NCI-H446 (cell line): ENCODE results near the gene RNF214.

Source experiments
- DNase-seq, 2 experiments: peaks; one replicate each; lab custom pipeline; 2025; lab: John Stamatoyannopoulos, UW

Gene RNF214

DNA sequence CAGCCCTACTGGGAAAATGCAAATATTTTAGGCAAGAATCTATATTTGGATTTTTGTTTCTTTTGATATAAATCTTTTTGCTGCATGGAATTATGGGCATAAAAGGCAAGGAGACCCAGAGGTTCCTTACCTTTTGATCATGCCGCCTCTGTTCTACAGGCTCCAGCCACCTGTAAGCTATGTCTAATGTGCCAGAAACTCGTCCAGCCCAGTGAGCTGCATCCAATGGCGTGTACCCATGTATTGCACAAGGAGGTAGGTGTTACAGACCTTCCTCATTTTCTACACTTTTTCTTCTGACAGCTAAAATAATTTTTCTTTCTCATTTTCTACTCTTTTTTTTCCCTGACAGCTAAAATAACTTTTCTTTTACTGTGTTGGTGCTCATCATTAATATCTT is 50.5 kb downstream of the RNF214 start:
- DNase-seq: no peak

GRCh38 chr11:117284053-117284452 is 51.6 kb downstream of the RNF214 start:
- DNase-seq: no peak

- DNase-seq: no peak
Observed at GRCh38 chr11:117286588-117286987, 54.1 kb downstream of the RNF214 start.

DNA sequence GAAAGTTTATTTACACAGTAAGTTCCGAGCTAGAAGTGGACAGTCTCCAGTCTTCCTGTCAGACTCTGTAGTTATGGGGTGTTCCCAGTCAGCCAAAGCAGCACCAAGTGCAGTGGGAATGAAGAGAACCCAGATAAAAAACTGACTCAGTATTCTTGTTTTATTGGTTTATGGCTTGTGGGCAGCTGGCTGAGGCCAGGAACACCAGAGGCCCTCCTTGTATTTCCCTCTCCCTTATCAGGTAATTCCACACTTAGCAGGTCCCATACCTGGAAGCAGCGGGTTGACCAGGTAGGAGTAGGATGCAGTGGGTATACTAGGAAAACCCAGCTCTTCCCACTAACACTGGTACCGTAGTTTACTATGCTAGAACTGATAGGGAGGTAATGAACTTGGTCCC is 55.2 kb downstream of the RNF214 start:
- DNase-seq: no peak

DNA sequence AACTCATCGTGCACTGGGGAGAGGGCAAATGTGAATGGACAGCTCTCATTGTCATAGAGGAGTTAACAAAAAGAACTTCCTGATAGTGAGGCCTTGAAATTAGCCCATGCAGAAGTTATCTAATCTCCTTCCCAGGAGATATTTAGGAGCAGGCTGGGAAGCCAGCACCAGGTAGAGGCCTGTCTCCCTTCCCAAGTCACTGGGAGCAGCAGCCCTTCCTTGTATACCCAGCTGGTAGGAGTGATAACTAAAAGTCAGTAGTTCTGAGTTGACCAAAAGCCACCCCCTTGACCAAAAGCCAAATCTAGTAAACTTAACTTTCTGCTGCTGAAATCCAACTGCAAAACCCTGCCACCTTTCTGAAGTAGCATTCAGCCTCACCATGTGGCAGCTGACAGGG is 57.3 kb downstream of the RNF214 start:
- no peak for DNase-seq

DNA sequence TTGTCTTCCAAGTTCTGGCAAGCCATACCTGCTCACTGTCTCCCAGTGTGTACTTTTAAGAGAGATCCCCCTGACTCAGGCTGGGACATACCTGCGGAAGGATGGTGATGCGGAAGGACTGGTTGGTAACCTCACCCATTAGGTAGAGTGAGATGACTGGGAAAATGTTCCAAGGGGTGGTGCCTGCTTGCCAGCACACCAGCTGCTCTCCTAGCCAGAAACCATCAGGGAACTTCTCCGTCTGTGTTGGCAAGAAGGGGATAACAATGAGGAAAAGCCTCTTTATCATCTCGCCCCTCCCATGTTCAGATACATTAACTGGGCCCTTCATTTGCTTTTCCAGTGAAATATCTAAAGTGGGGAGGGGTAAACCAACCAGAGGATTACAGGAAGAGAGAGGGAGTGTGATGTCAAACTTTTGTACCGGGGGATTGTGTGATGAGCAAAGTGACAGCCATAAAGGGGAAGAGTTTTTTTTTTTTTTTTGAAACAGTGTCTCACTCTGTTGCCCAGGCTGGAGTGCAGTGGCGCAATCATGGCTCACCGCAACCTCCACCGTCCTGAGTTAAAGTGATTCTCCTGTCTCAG is 58.4 kb downstream of the RNF214 start, which contains the start of gene BACE1-AS:
Gene BACE1-AS (plus strand): TSS at position 538 of the 588 bp plus-strand sequence.
- no peak for DNase-seq

- no peak for DNase-seq
Observed at GRCh38 chr11:117292616-117293015, 60.1 kb downstream of the RNF214 start.

- DNase-seq: no peak
Observed at GRCh38 chr11:117295438-117296137, 63.1 kb downstream of the RNF214 start.

DNA sequence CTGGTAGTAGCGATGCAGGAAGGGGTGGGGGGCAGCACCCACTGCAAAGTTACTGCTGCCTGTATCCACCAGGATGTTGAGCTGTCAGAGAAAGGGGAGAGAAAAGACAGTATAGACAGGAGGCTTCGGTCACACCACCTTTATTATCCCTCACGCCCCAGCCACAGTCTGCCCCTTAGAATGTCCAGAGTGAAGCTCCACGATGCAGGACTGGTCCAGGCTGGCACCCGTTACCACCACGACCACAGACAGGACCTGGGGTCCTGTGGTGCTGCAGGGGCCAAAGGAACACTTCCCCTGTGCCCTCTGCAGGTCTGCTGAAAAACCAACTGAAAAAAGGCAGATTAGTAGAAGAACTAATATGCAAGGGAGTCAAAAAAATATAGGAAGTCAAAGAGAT is 64.4 kb downstream of the RNF214 start:
- no peak for DNase-seq

GRCh38 chr11:117298195-117298594 is 65.7 kb downstream of the RNF214 start:
- no peak for DNase-seq

DNA sequence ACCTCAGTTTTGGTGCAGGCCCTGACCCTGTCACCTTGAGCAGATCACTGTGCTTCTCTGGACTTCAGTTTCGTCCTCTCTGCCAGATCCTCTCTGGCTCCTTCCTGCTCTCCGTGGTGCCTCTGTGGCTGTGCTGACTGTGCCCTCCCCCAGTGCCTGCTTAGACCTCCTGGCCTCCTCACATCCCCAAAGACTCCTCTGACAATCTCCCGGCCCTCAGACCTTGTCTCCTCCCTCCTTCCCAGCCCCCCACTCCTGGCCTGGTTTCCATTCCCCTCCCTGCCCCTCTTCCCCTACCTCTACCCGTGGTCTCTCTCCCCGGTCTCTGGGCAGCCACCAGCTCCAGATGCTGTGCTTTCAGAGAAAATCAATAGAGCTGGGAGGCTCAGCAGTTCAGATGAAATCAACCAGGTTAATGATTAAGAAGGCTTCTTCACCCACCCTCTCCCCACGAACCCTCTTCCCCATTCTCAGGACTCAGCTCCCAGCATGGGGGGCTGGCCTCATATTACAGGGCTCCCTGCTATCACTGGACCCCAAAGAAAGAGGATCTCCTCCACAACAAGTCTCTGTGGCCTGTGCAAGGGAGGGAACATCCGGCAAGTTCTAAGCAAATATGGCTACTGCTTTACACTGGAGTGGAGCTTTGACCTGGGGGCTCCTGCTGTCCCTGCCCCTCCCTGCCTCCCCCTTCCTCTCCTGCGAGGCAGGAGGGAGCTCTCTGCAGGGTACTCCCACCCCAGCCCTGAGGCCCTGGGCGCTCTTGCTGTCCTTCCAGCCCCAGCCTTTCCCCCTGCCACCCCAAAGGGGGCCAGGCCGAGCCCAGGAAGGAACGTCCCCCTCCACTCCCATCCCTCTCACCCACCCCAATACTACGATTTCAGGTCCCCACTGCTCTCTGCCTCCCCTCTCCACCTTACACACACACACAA is 67.1 kb downstream of the RNF214 start:
- no peak for DNase-seq

DNA sequence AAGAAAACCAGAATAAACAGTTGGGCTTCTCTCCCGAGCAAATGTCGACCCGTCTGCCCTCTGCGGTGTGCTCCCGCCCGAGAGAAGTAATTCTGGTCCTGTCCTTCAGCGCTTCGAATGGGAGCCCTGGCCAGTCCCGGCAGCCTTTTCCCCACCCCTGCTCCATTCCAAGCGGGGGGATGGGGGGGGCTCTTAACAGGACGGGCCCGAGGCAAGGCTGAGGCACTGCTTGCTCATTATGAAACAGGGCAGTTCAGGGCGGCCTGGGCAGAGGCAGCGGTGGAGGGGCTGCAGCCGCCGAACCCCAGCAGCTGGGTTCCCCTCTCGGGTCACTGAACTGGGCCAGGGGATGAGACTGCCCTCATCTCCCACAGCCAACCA is 67.8 kb downstream of the RNF214 start:
- no peak for DNase-seq

- no peak for DNase-seq
Observed at GRCh38 chr11:117300773-117301172, 68.3 kb downstream of the RNF214 start.

- no peak for DNase-seq
Observed at GRCh38 chr11:117302228-117302627, 69.8 kb downstream of the RNF214 start.

DNA sequence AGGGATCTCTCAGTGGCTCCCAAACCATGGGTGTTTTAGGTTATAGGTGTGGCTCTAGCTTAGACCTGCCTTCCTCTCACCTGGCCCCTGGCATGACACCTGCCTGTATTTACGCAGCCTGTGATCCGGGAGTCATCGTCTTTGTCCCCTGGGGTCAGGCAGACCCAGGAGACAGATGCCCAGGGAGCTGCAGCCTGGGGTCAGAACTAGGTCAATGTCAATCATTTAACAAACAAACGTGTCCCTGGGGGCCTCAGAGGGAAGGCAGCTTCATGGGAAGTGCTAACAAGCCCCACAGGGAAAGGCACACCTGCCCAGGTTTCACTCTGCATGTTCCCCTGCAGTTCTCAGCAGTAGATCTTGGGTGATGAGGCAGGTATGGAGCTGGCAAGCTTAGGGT is 70.6 kb downstream of the RNF214 start:
- no peak for DNase-seq

DNA sequence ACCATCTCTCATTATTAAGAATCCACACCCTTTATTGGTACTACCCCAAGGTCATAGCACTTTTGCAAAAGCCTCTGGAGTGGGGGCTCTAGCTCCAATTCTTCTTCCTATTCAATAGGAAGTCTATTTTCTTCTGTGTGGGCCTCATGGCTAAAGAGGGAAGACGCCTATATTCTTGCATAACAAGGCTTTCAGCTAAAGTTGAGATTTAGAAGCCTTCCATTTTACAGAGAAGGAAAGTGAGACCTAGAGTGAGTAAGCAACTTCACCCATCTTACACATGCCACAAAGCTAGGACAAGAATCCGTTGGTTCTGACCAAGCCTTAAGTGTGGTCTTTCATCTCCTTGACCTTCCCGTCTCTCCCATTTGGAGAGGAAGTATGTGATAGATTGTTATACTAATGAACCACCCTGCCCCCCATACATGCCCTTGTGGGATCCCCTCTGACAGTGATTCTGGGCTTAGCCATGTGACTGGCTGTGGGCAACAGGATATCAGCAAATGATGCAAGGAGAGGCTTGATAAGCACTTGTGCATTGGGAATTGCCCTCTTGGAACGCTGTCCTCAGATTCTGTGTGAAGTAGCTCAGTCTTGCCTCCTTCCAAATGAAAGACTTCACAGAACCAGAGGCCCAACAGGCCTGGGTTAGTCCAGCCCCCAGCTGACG is 71.3 kb downstream of the RNF214 start:
- no peak for DNase-seq

GRCh38 chr11:117305145-117305544 is 72.7 kb downstream of the RNF214 start:
- DNase-seq: no peak

DNA sequence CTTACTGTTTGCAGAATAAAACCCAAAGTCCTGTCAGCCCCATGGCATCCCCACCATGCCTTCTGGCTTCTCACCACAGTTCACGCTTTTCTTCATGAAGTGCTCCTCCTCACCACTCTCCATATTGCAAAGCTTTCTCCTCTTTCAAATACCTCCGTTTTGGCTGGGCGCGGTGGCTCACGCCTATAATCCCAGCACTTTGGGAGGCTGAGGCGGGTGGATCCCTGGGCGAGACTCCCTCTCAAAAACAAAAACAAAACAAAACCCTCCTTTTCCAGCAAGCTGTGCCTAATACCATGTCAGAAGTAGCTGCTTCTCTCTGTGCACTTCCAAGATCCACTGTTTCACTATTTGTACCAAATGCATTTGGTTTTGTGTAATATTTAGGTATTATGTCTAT is 76.8 kb downstream of the RNF214 start:
- DNase-seq: no peak

GRCh38 chr11:117313091-117313490 is 80.6 kb downstream of the RNF214 start:
- no peak for DNase-seq

GRCh38 chr11:117313828-117314768 is 81.6 kb downstream of the RNF214 start:
- no peak for DNase-seq

DNA sequence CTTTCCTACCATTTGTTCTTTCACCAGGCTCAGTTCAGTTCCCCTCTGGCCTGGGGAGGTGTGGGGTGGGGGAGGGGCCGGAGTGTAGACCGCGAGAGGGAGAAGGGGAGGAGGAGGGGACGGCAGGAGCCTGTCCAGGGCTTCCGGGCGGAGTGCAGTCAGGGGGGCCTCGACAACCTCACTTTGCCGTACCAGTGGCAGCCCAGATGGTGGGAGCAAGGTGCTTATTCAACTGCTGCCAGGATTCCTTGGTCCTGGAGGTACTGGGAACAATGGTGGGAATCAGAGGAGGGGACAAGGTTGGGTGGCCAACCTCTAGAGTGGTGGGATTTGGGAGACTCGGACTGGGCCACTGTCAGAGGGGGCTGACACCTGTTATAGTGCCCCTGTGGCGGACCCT is 82.4 kb downstream of the RNF214 start:
- DNase-seq: no peak
